Calu3 (cell line): ENCODE results near the gene CARD14. TPM values are rescaled to one million over a fixed set of nuclear protein-coding genes. Genes with fewer than 3 reads are reported as not detected.

Experiments used
- BruUV-seq: library from RNA; stranded (reverse); fragments of 400-500 nt; replicated peaks from 2 replicates; lab custom pipeline; 2021; lab: Mats Ljungman, UMichigan
- CTCF ChIA-PET: fragments of 300-600 bp; sonication (Branson Sonifier 250); formaldehyde crosslinking; loops from one replicate; lab custom pipeline; 2022; ENCODE audit warnings: antibody characterized with exemption; lab: Charles Lee
- DNase-seq: peaks from one replicate; pipeline ENCODE4 v3.0.0; 2022
- H3K27ac Mint-ChIP-seq: one replicate; pipeline ENCODE4 v1.8.0; 2022; ENCODE audit warnings: mixed read lengths; ENCODE audit not compliant: unreplicated experiment
- H3K27me3 Mint-ChIP-seq: one replicate; pipeline ENCODE4 v1.8.0; 2022; ENCODE audit warnings: mixed read lengths; ENCODE audit not compliant: unreplicated experiment
- H3K36me3 Mint-ChIP-seq: one replicate; pipeline ENCODE4 v1.8.0; 2022; ENCODE audit warnings: mild to moderate bottlenecking, moderate library complexity, mixed read lengths; ENCODE audit not compliant: insufficient read depth, unreplicated experiment
- H3K4me1 Mint-ChIP-seq: one replicate; pipeline ENCODE4 v1.8.0; 2022; ENCODE audit warnings: mild to moderate bottlenecking, low read depth, mixed read lengths; ENCODE audit not compliant: unreplicated experiment
- H3K4me3 Mint-ChIP-seq: one replicate; pipeline ENCODE4 v1.8.0; 2022; ENCODE audit warnings: mild to moderate bottlenecking, low read depth, moderate library complexity, mixed read lengths; ENCODE audit not compliant: unreplicated experiment
- H3K9me3 Mint-ChIP-seq: one replicate; pipeline ENCODE4 v1.8.0; 2022; ENCODE audit warnings: low read depth, mixed read lengths; ENCODE audit not compliant: unreplicated experiment
- CTCF ChIP-seq: fragments of 200-600 bp; IDR thresholded peaks from one replicate; pipeline ENCODE4 v1.8.0; 2022; ENCODE audit warnings: antibody characterized with exemption; ENCODE audit not compliant: unreplicated experiment
- intact Hi-C: fragments of 100-400 bp; cut with micrococcal nuclease; formaldehyde crosslinking; loops from one replicate; pipeline ENCODE4 v1.10.0; 2022; ENCODE audit not compliant: unreplicated experiment
- total RNA-seq: library from RNA; stranded (reverse); gene quantifications from 2 replicates; pipeline ENCODE4 v1.2.3, GENCODE V29; 2022

CARD14 gene
- total RNA-seq, 1 experiment from 2014 or later: 7.4 TPM

GRCh38 chr17:80158846-80159245 lies 11.0 kb upstream of the CARD14 start:
- Mint-ChIP-seq H3K27me3 (peaks cover 29% of the 10 kb centered on the region), H3K27ac (no peak overlapping the region), H3K4me1 (peaks cover 16% of the 10 kb centered on the region), H3K36me3 (no peaks in the 10 kb centered on the region), H3K9me3 (no peaks in the 10 kb centered on the region), H3K4me3 (no peak overlapping the region)
- no peak for DNase-seq
- intact Hi-C loops: no loop called here
- no TSS peak for BruUV-seq
- no peak for TF ChIP-seq CTCF
- CTCF ChIA-PET: no interaction called here

DNA sequence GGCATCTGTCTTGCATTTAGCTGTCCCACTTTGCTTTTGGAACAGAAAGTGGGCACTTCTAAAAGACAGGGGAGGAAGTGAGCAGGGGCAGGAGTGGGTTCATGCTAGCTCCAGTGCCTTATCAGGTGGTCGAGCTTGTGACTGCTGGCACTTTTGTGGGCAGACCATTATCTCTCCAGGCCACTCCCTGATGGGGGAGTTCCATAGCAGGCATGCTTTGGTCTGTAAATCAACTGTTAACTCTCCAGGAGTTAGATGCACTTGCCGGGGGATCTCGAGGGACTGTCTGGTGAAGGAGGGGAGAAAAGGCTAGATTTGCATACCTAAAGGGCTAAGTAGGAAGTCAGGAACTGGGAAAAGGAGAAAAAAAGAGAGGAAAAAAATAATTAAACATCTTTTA lies 9.3 kb upstream of the CARD14 start:
- Mint-ChIP-seq H3K4me1 (peaks cover 8% of the 10 kb centered on the region), H3K27me3 (peaks cover 29% of the 10 kb centered on the region), H3K36me3 (no peaks in the 10 kb centered on the region), H3K27ac (no peak overlapping the region), H3K4me3 (no peak overlapping the region), H3K9me3 (no peaks in the 10 kb centered on the region)
- no TSS peak for BruUV-seq
- DNase-seq: no peak
- TF ChIP-seq CTCF: no peak
- intact Hi-C loops: no loop called here
- CTCF ChIA-PET: no interaction called here

GRCh38 chr17:80163336-80163735 lies 6.5 kb upstream of the CARD14 start:
- intact Hi-C loops: no loop called here
- TF ChIP-seq CTCF: no peak
- no peak overlapping the region for H3K27ac Mint-ChIP-seq
- CTCF ChIA-PET: interaction anchor here (0.6 kb wide), 1 partner anchor 15 kb away, joined by 5 read pairs; no protein-coding TSS in a partner anchor
- no peak for DNase-seq
- H3K9me3 Mint-ChIP-seq: no peaks in the 10 kb centered on the region
- H3K4me1 Mint-ChIP-seq: no peaks in the 10 kb centered on the region
- no peaks in the 10 kb centered on the region for H3K36me3 Mint-ChIP-seq
- no peak overlapping the region for H3K4me3 Mint-ChIP-seq
- BruUV-seq: no TSS peak
- H3K27me3 Mint-ChIP-seq: peaks cover 29% of the 10 kb centered on the region

DNA sequence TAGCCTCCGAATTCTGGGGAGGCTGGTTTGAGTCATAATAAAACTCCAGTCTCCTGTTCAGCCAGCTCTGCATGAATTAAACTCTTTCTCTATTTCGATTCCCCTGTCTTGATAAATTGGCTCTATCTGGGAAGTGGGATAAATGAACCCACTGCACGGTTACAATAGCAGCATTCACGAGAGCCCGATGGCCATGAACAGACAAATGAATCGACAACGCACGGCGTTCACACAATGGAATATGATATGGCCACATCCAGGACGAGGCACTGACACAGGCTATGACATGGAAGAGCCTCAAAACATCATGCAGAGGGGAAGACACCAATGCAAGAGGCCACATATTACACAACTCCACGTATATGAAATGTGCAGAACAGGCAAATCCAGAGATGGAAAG lies 5.6 kb upstream of the CARD14 start:
- Mint-ChIP-seq H3K4me1 (peaks cover 7% of the 10 kb centered on the region), H3K36me3 (peaks cover 5% of the 10 kb centered on the region), H3K4me3 (no peak overlapping the region), H3K27ac (no peak overlapping the region), H3K27me3 (peaks cover 26% of the 10 kb centered on the region), H3K9me3 (no peaks in the 10 kb centered on the region)
- DNase-seq: no peak
- intact Hi-C loops: no loop called here
- CTCF ChIA-PET: interaction anchor here (0.5 kb wide), 1 partner anchor 47 kb away, joined by 3 read pairs; no protein-coding TSS in a partner anchor
- no TSS peak for BruUV-seq
- TF ChIP-seq CTCF: no peak
